ENCODE measurements around the gene GCC2. TPM values are rescaled to one million over a fixed set of nuclear protein-coding genes. Genes with fewer than 3 reads are reported as not detected.

The GCC2 gene
- total and polyA plus RNA-seq, 2 of the 13 experiments (the other 11 are each of a cell fraction or from before 2014, with no cell fraction given): 17.6 to 22.5 TPM

DNA sequence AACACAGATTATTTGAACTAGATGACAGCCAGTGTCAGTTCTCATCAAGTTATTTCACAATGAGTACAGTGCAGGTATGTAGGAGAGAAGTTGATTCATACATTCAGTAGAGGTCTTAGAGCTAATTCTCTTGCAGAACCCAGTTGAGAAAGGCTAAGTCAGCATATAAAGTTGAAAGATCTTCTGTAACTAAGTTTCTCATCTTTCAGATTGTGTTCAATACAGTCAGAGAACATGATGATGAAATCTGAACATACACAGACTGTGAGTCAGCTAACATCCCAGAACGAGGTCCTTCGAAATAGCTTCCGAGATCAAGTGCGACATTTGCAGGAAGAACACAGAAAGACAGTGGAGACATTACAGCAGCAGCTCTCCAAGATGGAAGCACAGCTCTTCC lies 43.4 kb downstream of the GCC2 start:
- Histone ChIP-seq H4K20me1 (ENCODE audit: insufficient read depth, low read length) (no peaks in the 10 kb centered on the region), H3K4me1 (ENCODE audit: insufficient read depth, low read length) (peaks cover 27% of the 10 kb centered on the region), H3K27me3 (ENCODE audit: control insufficient read depth in 1 of 2, insufficient read depth in 2 of 2, low read length in 2 of 2) (no peaks in the 10 kb centered on the region), H3K9ac (ENCODE audit: insufficient read depth, low read depth, low read length) (no peak overlapping the region), H3K4me2 (ENCODE audit: low read depth, low read length) (no peak overlapping the region), H3K9me3 (ENCODE audit: low read length) (no peaks in the 10 kb centered on the region), H3K27ac (ENCODE audit: extremely low read length, insufficient read depth, low read length) (no peak overlapping the region), H3K4me3 (replicated peaks in 1 of 3; ENCODE audit: insufficient read depth in 1 of 3, low read depth in 2 of 3, low read length in 3 of 3) (no peak overlapping the region), H3K36me3 (replicated peaks in 1 of 2; ENCODE audit: control insufficient read depth in 1 of 2, insufficient read depth in 2 of 2, low read length in 2 of 2) (peaks cover 8 to 49% of the 10 kb centered on the region in 2 experiments), H3K79me2 (ENCODE audit: insufficient read depth, low read length) (no peaks in the 10 kb centered on the region), H2AFZ (ENCODE audit: low read length) (no peak overlapping the region)
- CTCF ChIA-PET (ENCODE audit: low intra/inter-chr PET ratio, low total read pairs): no interaction called here
- FAIRE-seq: peak; percentile 42
- peak; percentile 42 for DNase-seq (ENCODE audit: low spot score)
- ATAC-seq: peak; percentile 71
- 68% methylated on average over 4 of the region's 4 CpGs for WGBS (ENCODE audit: low lambda C conversion rate)
- BruUV-seq (replicated peaks): no TSS peak
- intact Hi-C loops (cut with micrococcal nuclease; ENCODE audit: unreplicated experiment): loop anchor here (2.0 to 5.0 kb wide), 2 partner anchors 40 to 92 kb away; partner anchors contain the start of gene LIMS1
- POLR2A ChIA-PET: interaction anchor here (1.0 kb wide), 1 partner anchor 41 kb away, joined by 6 read pairs; the partner anchor contains the start of gene LIMS1
- in situ Hi-C loops (cut with HindIII; ENCODE audit: extremely low pct_ligation_motif_present, low pct_unique_long_range_greater_than_20kb): no loop called here
- TF ChIP-seq KLF13 (CRISPR knock-in tag; IDR thresholded peaks at IDR 0.05) (no peak), RORA (CRISPR knock-in tag; IDR thresholded peaks at IDR 0.05) (no peak), ZGPAT (CRISPR knock-in tag; IDR thresholded peaks at IDR 0.05) (no peak), EP300 (IDR thresholded peaks at IDR 0.05; ENCODE audit: low read depth in 2 of 2, low read length in 2 of 2) (0 out of 4 replicates have a peak, but pooled peaks of 1 of the 2 experiments have one; percentile 7), EP300 (CRISPR knock-in tag; IDR thresholded peaks at IDR 0.05; ENCODE audit: borderline replicate concordance) (no peak), NFIC (IDR thresholded peaks at IDR 0.05; ENCODE audit: low read length) (no peak), NFIB (CRISPR knock-in tag; IDR thresholded peaks at IDR 0.05; ENCODE audit: borderline replicate concordance) (no peak), DPF2 (CRISPR knock-in tag; IDR thresholded peaks at IDR 0.05; ENCODE audit: borderline replicate concordance, low read depth) (no peak), SKIL (CRISPR knock-in tag; IDR thresholded peaks at IDR 0.05; ENCODE audit: borderline replicate concordance) (no peak), ZBTB38 (CRISPR knock-in tag; IDR thresholded peaks at IDR 0.05) (no peak), ETS1 (CRISPR knock-in tag; IDR thresholded peaks at IDR 0.05) (no peak), GLI4 (CRISPR knock-in tag; IDR thresholded peaks at IDR 0.05; ENCODE audit: borderline replicate concordance) (no peak)
- TF ChIP-seq, protein P1, sequence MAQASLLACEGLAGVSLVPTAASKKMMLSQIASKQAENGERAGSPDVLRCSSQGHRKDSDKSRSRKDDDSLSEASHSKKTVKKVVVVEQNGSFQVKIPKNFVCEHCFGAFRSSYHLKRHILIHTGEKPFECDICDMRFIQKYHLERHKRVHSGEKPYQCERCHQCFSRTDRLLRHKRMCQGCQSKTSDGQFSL (CRISPR knock-in tag; IDR thresholded peaks at IDR 0.05): no peak
- TF ChIP-seq, protein P2, sequence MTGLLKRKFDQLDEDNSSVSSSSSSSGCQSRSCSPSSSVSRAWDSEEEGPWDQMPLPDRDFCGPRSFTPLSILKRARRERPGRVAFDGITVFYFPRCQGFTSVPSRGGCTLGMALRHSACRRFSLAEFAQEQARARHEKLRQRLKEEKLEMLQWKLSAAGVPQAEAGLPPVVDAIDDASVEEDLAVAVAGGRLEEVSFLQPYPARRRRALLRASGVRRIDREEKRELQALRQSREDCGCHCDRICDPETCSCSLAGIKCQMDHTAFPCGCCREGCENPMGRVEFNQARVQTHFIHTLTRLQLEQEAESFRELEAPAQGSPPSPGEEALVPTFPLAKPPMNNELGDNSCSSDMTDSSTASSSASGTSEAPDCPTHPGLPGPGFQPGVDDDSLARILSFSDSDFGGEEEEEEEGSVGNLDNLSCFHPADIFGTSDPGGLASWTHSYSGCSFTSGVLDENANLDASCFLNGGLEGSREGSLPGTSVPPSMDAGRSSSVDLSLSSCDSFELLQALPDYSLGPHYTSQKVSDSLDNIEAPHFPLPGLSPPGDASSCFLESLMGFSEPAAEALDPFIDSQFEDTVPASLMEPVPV (CRISPR knock-in tag; IDR thresholded peaks at IDR 0.05): no peak
- TF ChIP-seq, protein P3, sequence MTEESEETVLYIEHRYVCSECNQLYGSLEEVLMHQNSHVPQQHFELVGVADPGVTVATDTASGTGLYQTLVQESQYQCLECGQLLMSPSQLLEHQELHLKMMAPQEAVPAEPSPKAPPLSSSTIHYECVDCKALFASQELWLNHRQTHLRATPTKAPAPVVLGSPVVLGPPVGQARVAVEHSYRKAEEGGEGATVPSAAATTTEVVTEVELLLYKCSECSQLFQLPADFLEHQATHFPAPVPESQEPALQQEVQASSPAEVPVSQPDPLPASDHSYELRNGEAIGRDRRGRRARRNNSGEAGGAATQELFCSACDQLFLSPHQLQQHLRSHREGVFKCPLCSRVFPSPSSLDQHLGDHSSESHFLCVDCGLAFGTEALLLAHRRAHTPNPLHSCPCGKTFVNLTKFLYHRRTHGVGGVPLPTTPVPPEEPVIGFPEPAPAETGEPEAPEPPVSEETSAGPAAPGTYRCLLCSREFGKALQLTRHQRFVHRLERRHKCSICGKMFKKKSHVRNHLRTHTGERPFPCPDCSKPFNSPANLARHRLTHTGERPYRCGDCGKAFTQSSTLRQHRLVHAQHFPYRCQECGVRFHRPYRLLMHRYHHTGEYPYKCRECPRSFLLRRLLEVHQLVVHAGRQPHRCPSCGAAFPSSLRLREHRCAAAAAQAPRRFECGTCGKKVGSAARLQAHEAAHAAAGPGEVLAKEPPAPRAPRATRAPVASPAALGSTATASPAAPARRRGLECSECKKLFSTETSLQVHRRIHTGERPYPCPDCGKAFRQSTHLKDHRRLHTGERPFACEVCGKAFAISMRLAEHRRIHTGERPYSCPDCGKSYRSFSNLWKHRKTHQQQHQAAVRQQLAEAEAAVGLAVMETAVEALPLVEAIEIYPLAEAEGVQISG (CRISPR knock-in tag; IDR thresholded peaks at IDR 0.05): no peak
